HG02798 (cell line): ENCODE measurements around the gene RPA1.

Experiments
- ATAC-seq: cut with Tn5 transposase; IDR thresholded peaks from one replicate; pipeline ENCODE4 v1.9.1; 2021; ENCODE audit warnings: mild to moderate bottlenecking; ENCODE audit not compliant: unreplicated experiment, poor library complexity

RPA1 gene

GRCh38 chr17:1906662-1907101, 76.9 kb downstream of the RPA1 start:
- no peak for ATAC-seq

GRCh38 chr17:1907216-1907631, 77.4 kb downstream of the RPA1 start:
- no peak for ATAC-seq

DNA sequence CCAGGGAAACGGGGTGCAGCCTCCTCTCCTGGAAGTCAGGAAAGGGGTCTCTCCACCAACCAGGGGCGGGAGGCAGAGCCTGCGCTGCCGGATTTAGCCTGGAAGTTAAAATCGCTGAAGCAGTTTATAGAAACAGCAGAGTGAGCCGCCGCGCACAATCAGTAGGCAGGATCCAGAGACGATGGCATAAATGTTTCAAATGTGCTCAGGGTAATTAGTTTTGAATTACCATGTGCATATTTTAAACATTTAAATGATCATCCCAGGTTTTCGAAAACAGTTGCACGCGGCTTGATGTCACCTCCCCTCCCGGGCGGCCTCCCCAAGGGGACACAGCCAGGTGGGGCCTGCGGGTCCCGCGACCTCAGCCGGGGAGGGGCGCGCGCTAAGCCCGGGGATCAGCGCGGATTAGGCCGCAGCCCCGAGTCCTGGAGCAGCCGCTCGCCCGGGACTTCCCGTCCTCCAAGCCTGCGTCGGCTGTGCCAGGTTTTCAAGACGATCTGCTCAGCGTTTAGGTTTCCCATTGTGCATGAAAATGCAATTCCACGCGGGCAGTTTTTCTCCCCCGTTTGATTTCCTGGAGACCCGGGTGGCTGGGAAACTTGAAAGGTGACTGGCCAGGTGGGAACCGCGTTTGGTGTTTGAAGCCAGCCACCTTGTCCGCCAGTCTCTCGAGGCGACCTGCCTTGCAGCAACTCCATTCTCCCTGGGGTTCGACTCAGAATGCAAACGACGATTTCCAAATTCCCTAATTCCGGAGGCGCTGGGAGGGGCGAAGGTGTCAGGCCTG, 78.3 kb downstream of the RPA1 start:
- no peak for ATAC-seq

GRCh38 chr17:1908699-1909309, 79.0 kb downstream of the RPA1 start:
- no peak for ATAC-seq

GRCh38 chr17:1909985-1910384, 80.2 kb downstream of the RPA1 start:
- ATAC-seq, result no peak

DNA sequence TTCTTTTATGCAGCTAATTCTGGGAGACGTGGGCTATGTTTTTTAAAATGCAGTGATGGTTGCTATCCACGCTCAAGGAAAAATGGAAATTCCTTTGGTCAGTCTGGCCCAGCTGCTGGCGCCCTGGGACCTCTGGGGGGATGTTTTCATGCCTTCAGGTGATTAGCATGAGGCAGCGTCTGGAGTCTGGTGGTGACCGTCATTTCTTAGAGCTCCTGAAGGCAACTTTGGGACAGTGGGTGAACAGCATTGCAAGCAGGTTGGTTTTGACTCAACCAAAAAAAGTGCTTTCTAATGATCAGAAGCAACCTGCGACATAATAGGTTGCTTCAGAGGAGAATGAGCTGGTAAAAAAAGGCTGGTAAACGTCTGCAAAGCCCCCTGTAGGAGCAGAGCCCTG, 82.3 kb downstream of the RPA1 start:
- ATAC-seq, result no peak

DNA sequence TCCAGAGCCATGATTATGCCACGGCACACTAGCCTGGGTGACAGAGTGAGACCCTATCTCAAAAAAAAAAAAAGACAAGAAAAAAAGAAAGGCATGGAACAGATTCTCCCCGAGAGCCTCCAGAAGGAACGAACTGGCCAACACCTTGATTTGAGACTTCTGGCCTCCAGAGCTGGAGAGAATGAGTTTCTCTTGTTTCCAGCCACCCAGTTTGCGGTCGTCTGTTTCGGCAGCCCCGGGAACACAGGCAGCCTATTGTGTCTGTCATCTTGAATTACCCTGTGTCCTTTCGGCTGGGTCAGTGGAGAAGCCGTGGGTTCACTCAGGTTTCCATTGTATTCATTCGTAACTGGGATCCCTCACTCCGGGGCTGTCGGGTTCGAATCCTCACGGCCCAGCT, 83.9 kb downstream of the RPA1 start:
- no peak for ATAC-seq

- ATAC-seq, result no peak
Measured at GRCh38 chr17:1914661-1915083, 84.9 kb downstream of the RPA1 start.

GRCh38 chr17:1915889-1916288, 86.1 kb downstream of the RPA1 start:
- ATAC-seq, result no peak

GRCh38 chr17:1916316-1916715, 86.5 kb downstream of the RPA1 start:
- ATAC-seq, result no peak

DNA sequence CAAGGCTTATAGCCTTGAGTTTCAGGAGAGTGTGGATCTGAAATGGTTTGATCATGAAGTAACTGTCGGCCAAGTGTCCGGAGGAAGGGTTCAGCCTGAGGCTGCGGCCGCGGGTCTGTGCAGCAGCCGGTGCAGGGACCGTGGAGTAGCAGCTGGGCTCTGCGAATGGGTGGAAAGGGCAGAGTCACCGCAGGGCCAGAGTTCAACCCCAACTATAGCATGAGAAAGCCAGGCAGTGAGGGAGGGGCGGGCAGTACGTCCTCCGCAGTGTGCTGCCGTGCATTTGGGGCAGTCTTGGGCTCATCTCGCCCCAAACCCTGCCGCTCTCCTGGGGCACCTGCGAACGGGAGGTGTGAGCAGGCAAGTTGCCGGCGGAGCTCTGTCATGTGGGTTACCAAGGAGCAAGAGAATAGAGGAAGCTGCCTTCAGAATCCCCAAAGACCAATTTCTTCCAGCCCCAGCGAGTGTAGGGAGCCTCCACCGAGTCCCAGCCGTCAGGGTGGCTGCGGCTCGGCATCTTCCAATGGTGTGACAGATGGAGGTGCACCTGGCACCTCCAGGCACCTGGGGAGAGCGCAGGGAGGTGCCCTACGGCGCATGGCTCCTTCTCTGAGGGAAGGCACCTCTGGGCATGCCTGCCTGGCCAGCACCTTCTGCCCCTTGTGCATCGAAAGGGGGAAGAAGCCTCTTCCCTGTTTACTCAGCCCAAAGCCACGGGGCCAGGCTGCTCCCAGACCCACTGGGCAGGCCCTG, 87.3 kb downstream of the RPA1 start:
- no peak for ATAC-seq

GRCh38 chr17:1918346-1919162, 88.7 kb downstream of the RPA1 start:
- no peak for ATAC-seq

DNA sequence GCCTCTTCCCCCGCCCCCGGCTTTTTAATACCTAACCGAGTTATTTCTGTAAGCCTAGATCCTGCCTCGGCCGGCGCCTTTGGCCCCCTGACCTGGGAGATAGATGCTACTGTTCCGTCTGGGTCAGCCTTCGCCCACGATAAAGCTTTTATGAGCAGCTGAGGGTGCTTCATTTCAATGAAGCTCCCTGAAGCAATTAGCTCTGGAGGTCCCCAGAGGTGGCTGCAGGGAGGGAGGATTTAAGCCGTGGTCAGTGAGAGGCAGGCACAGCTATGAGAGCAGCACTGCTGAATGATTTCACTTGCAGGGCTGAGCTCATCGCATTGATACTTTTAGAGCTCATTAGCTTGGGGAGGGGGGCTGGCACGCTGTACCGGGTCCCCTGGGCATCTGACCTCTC, 89.4 kb downstream of the RPA1 start:
- no peak for ATAC-seq

GRCh38 chr17:1920948-1921351, 91.1 kb downstream of the RPA1 start:
- no peak for ATAC-seq

DNA sequence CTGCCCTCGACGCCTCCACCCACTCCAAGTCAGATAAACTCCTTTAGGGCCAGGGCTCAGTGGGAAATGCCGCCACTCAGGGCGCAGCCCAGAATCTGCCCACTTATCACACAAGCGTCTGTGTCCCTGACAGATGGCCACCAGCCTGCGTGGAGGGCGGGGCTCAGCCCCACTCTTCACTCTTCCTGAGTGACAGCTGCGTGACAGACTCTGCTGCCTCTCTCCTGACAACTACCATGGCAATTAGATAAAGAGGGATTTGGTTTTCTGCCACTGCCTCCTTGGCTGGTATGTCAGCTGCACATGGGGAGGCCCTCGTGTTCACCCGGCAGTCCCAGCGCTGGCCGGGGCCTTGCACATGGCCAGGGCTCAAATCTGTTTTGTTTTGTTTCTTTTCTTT, 99.2 kb downstream of the RPA1 start:
- ATAC-seq, result no peak

- ATAC-seq, result no peak
Measured at GRCh38 chr17:1930337-1930645, 100.5 kb downstream of the RPA1 start.

GRCh38 chr17:1931844-1932579, 102.2 kb downstream of the RPA1 start:
- no peak for ATAC-seq

DNA sequence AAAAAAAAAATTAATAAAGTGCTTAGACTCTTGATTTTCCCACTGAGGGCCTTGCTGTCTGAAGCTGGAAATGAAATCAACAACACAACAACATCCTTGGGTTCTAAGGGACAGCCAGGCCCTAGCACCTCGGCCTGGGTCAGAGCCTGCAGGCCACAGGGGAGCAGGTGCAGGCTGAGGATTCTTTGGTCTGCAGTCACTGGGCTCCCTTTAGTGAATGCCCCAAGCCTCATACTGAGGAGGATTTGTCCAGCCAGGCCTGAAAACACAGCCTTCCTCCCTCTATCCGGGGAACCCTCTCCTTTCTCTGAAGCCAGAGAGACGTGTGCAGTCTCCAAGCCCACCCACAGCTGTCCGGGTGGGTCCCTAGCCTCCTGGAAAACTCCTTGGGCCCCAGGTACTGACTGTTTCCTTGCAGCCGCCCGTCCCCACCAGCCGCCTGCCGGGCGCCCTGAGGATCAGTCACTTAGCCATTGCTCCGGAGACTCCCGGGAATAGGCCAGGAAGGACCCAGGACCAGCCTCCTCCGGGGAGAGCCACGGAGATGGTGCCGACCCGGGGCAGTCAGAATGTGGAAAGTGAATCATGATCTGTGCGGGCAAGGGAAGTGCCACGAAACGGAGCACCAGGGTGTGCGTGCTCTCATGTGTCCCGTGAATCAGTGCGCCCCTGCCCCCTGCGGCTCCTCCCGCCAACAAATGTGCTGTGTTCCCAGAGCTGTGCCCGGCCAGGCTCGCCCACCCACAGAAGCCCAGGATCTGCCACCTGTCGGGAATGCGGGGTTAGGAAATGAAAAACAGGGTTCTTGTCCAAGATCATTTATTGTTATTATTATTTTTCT, 104.3 kb downstream of the RPA1 start:
- ATAC-seq, result no peak

DNA sequence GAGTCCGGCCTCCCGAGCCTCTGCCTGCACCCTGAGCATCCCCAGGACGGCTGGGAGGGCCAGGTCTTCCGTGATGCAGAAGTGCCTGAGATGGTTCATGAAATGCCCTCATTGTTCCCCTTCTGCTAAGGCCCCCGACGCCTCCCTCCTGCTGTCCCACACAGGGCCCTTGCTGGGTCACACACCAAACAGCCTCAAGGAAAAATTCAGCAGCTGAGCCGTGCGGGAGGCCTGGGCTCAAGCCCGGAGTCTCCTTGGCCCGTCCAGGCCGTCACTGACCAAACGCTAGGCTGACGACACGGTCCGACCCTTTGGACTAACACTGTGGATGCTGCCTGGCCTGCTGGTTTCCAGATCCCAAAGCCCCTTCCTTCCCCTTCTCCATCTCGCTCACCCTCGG, 105.1 kb downstream of the RPA1 start:
- no peak for ATAC-seq
